HepG2 (cell line): Measurements from ENCODE around the gene IFT22. TPM values are rescaled to one million over a fixed set of nuclear protein-coding genes. Genes with fewer than 3 reads are reported as not detected.

Experiments
- ATAC-seq: fragments of 200-7000 bp; cut with Tn5 transposase; 3 replicates; pipeline ENCODE4 v1.9.1; 2020; ENCODE audit warnings: mild to moderate bottlenecking, moderate library complexity
- BruUV-seq: library from RNA; stranded (reverse); fragments of 400-500 nt; replicated peaks from 2 replicates; lab custom pipeline; 2021; lab: Mats Ljungman, UMichigan
- CTCF ChIA-PET: fragments of 300-600 bp; formaldehyde crosslinking; extraction: SDS; loops from one replicate; lab custom pipeline; 2021; ENCODE audit warnings: low total read pairs, inconsistent platforms, low intra/inter-chr PET ratio; lab: Yijun Ruan, JAX
- POLR2A ChIA-PET: fragments of 350-600 bp; sonication (Branson Sonifier 250); formaldehyde crosslinking; loops from one replicate; lab custom pipeline; 2020; ENCODE audit warnings: antibody characterized with exemption, inconsistent platforms; lab: Yijun Ruan, JAX
- DNase-seq: peaks from one replicate; pipeline ENCODE4 v3.0.0-alpha.2; 2015; ENCODE audit warnings: low spot score
- FAIRE-seq: peaks from 3 replicates; lab custom pipeline; 2011; peaks lifted over from hg19 to GRCh38; lab: Jason Lieb, UNC
- H2AFZ ChIP-seq: one replicate; pipeline ENCODE4 v1.6.1; 2011; ENCODE audit warnings: low read length, inconsistent platforms
- H3K27ac ChIP-seq: fragments of 300-600 bp; 3 replicates; pipeline ENCODE4 v1.8.0; 2011; ENCODE audit warnings: mixed run types, mild to moderate bottlenecking, mixed read lengths, low read length, inconsistent platforms; ENCODE audit not compliant: insufficient read depth; ENCODE audit errors: extremely low read length
- H3K27me3 ChIP-seq, 2 experiments: fragments of 200-600 bp in 1 of 2; 2 replicates in 1 of 2; 3 replicates in 1 of 2; pipeline versions ENCODE4 v1.6.0 to v1.8.0; 2011; ENCODE audit warnings: low read length in 2 of 2, mild to moderate bottlenecking in 2 of 2, moderate library complexity in 2 of 2, inconsistent platforms in 1 of 2; ENCODE audit not compliant: insufficient read depth in 2 of 2, control insufficient read depth in 1 of 2
- H3K36me3 ChIP-seq, 2 experiments: fragments of 200-600 bp in 1 of 2; replicated peaks in 1 of 2; 2 replicates in 1 of 2; 3 replicates in 1 of 2; pipeline versions ENCODE4 v1.5.1 to v1.8.0; 2011; ENCODE audit warnings: low read length in 2 of 2, inconsistent platforms in 1 of 2; ENCODE audit not compliant: insufficient read depth in 2 of 2, control insufficient read depth in 1 of 2
- H3K4me1 ChIP-seq: 2 replicates; pipeline ENCODE4 v1.5.1; 2012; ENCODE audit warnings: low read length, inconsistent platforms; ENCODE audit not compliant: insufficient read depth
- H3K4me2 ChIP-seq: 2 replicates; pipeline ENCODE4 v1.6.0; 2011; ENCODE audit warnings: low read depth, low read length, inconsistent platforms
- H3K4me3 ChIP-seq, 3 experiments: fragments of 200-600 bp in 1 of 3; sonication (generic), shearing (Covaris generic) in 1 of 3; replicated peaks in 1 of 3; 2 replicates each; pipeline ENCODE4 v1.5.1; 2011 to 2016; ENCODE audit warnings: low read length in 3 of 3, inconsistent platforms in 2 of 3, low read depth in 2 of 3, mild to moderate bottlenecking in 2 of 3, control low read depth in 1 of 3, mixed read lengths in 1 of 3; ENCODE audit not compliant: insufficient read depth in 1 of 3
- H3K79me2 ChIP-seq: one replicate; pipeline ENCODE4 v1.6.1; 2011; ENCODE audit warnings: low read length, inconsistent platforms; ENCODE audit not compliant: insufficient read depth
- H3K9ac ChIP-seq: 2 replicates; pipeline ENCODE4 v1.6.0; 2011; ENCODE audit warnings: mild to moderate bottlenecking, low read depth, low read length, inconsistent platforms; ENCODE audit not compliant: insufficient read depth
- H3K9me3 ChIP-seq: 2 replicates; pipeline ENCODE4 v1.5.1; 2012; ENCODE audit warnings: mild to moderate bottlenecking, low read length
- H4K20me1 ChIP-seq: 2 replicates; pipeline ENCODE4 v1.6.0; 2011; ENCODE audit warnings: inconsistent platforms, mild to moderate bottlenecking, low read length, moderate library complexity; ENCODE audit not compliant: insufficient read depth
- ARID3A ChIP-seq: IDR thresholded peaks from 2 replicates; pipeline ENCODE4 v1.6.1; 2012; ENCODE audit warnings: low read depth, low read length, improper control_type of control experiment
- CSRNP2 ChIP-seq: sonication (generic); formaldehyde crosslinking; conservative IDR thresholded peaks from 2 replicates; pipeline ENCODE4 v1.8.0; 2022; ENCODE audit warnings: low read depth, missing genetic modification reagents
- EP300 ChIP-seq, 3 experiments: sonication (generic) in 1 of 3; formaldehyde crosslinking in 1 of 3; IDR thresholded peaks; 2 replicates each; pipeline versions ENCODE4 v1.5.1 to v1.6.1; 2011 to 2020; ENCODE audit warnings: low read depth in 2 of 3, low read length in 2 of 3, borderline replicate concordance in 1 of 3, improper control_type of control experiment in 1 of 3, mild to moderate bottlenecking in 1 of 3, missing genetic modification reagents in 1 of 3, moderate library complexity in 1 of 3
- KAT7 ChIP-seq: IDR thresholded peaks from 2 replicates; pipeline ENCODE4 v1.6.1; 2018; ENCODE audit warnings: borderline replicate concordance, missing compliant biosample characterization
- MAFF ChIP-seq: IDR thresholded peaks from 2 replicates; pipeline ENCODE4 v1.6.1; 2011; ENCODE audit warnings: low read depth, low read length, improper control_type of control experiment
- MAFG ChIP-seq: sonication (generic); formaldehyde crosslinking; IDR thresholded peaks from 2 replicates; pipeline ENCODE4 v1.5.1; 2020; ENCODE audit warnings: mild to moderate bottlenecking, missing genetic modification reagents
- NFRKB ChIP-seq: fragments of 450-650 bp; IDR thresholded peaks from 2 replicates; pipeline ENCODE4 v1.6.1; 2017
- PAX8 ChIP-seq: sonication (generic); formaldehyde crosslinking; IDR thresholded peaks from 2 replicates; pipeline ENCODE4 v1.8.0; 2022; ENCODE audit warnings: mild to moderate bottlenecking, missing genetic modification reagents, borderline replicate concordance
- PHF20 ChIP-seq: sonication (generic); formaldehyde crosslinking; IDR thresholded peaks from 2 replicates; pipeline ENCODE4 v1.5.0; 2020; ENCODE audit warnings: mild to moderate bottlenecking, missing genetic modification reagents
- RBM22 ChIP-seq: fragments of 200-400 bp; formaldehyde crosslinking; optimal IDR thresholded peaks from 2 replicates; pipeline ENCODE3; 2017; ENCODE audit warnings: mild to moderate bottlenecking, low read length, moderate library complexity
- SKI ChIP-seq: fragments of 450-650 bp; IDR thresholded peaks from one replicate; pipeline ENCODE4 v1.6.1; 2018; ENCODE audit warnings: mild to moderate bottlenecking; ENCODE audit not compliant: partially characterized antibody
- ZBTB46 ChIP-seq: sonication (generic); formaldehyde crosslinking; IDR thresholded peaks from 2 replicates; pipeline ENCODE4 v1.4.0; 2020; ENCODE audit warnings: mild to moderate bottlenecking, missing genetic modification reagents, borderline replicate concordance
- ZFP41 ChIP-seq: sonication (generic); formaldehyde crosslinking; IDR thresholded peaks from 2 replicates; pipeline ENCODE4 v1.4.0; 2020; ENCODE audit warnings: mild to moderate bottlenecking, missing genetic modification reagents, borderline replicate concordance
- ZFYVE20 ChIP-seq: sonication (generic); formaldehyde crosslinking; IDR thresholded peaks from 2 replicates; pipeline ENCODE4 v1.8.0; 2023; ENCODE audit warnings: low read depth, mild to moderate bottlenecking, moderate library complexity, missing genetic modification reagents, borderline replicate concordance
- ZNF33A ChIP-seq: sonication (generic); formaldehyde crosslinking; IDR thresholded peaks from 2 replicates; pipeline ENCODE4 v1.5.1; 2020; ENCODE audit warnings: missing genetic modification reagents, mild to moderate bottlenecking, moderate library complexity, borderline replicate concordance
- ZNF781 ChIP-seq: sonication (generic); formaldehyde crosslinking; IDR thresholded peaks from 2 replicates; pipeline ENCODE4 v1.5.1; 2020; ENCODE audit warnings: borderline replicate concordance, mild to moderate bottlenecking, missing genetic modification reagents; ENCODE audit errors: not compliant biosample characterization
- ZSCAN9 ChIP-seq: IDR thresholded peaks from 2 replicates; pipeline ENCODE4 v1.6.1; 2016; ENCODE audit warnings: borderline replicate concordance
- WGBS: methylation state at CpG from one replicate; pipeline ENCODE4 v1.1.6; 2017; ENCODE audit warnings: low lambda C conversion rate; 5-methylcytosine and 5-hydroxymethylcytosine counted together
- in situ Hi-C: cut with HindIII; loops from 2 replicates; pipeline ENCODE4 v1.10.0; 2017; ENCODE audit warnings: low pct_unique_long_range_greater_than_20kb; ENCODE audit not compliant: extremely low pct_ligation_motif_present
- intact Hi-C: fragments of 100-400 bp; cut with micrococcal nuclease; formaldehyde crosslinking; loops from one replicate; pipeline ENCODE4 v1.10.0; 2022; ENCODE audit not compliant: unreplicated experiment
- polyA plus RNA-seq, 8 experiments: library from polyadenylated mRNA; depleted of rRNA in 3 of 8; stranded (reverse) in 7 of 8; unstranded in 1 of 8; fragments of >200 nt; fragmentation: Illumina TruSeq in 4 of 8; extraction: Trizol in 4 of 8; gene quantifications; 2 replicates each; pipeline versions ENCODE4 v1.2.1 to v1.2.3, GENCODE V29; 2011 to 2016; ENCODE audit warnings: low read depth in 4 of 8, missing spikeins in 1 of 8, mixed read lengths in 1 of 8; ENCODE audit not compliant: insufficient read depth in 1 of 8
- total RNA-seq, 5 experiments: library from RNA; depleted of rRNA; stranded (reverse); fragments of >200 nt; fragmentation: Illumina TruSeq; extraction: Trizol; gene quantifications; 2 replicates each; pipeline ENCODE4 v1.2.3, GENCODE V29; 2016; ENCODE audit warnings: low read depth in 1 of 5
- TF ChIP-seq, protein P1 (sequence below): sonication (generic); formaldehyde crosslinking; IDR thresholded peaks from 2 replicates; pipeline ENCODE4 v1.8.1; 2023; ENCODE audit warnings: mild to moderate bottlenecking, moderate library complexity, missing genetic modification reagents
- TF ChIP-seq, protein P2 (sequence below): IDR thresholded peaks from 2 replicates; pipeline ENCODE4 v1.6.1; 2016; ENCODE audit warnings: mild to moderate bottlenecking, missing biosample characterization, missing genetic modification reagents

Gene IFT22
- total and polyA plus RNA-seq, 2 of the 13 experiments (the other 11 are each of a cell fraction or from before 2014, with no cell fraction given), result 8.9 to 14.5 TPM

DNA sequence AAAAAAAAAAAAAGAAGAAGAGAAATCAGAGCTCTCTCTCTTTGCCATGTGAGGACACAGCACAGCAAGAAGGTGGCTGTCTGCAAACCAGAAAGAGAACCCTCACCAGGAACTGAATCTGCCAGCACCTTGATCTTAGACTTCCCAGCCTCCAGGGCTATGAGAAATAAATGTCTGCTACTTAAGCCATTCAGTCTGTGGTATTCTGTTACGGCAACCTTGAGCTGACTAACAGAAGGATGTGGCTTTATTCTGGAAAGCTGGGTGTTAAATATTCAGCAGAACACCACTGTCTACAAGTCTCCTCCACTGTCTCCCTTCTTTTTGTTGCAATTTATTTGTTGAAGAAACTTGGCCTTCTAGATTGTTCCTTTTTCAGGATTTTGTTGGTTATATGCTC is 46.1 kb upstream of the IFT22 start:
- ATAC-seq (no peak), DNase-seq (no peak), FAIRE-seq (no peak)
- in situ Hi-C loops (loop anchor here (5.0 kb wide), 1 partner anchor 45 kb away; no protein-coding TSS in a partner anchor), intact Hi-C loops (no loop called here)
- no TSS peak for BruUV-seq
- Histone ChIP-seq H3K9ac (no peak overlapping the region), H3K79me2 (no peaks in the 10 kb centered on the region), H3K4me2 (no peak overlapping the region), H3K9me3 (no peaks in the 10 kb centered on the region), H2AFZ (no peak overlapping the region), H3K27ac (no peak overlapping the region), H3K4me1 (peaks cover 13% of the 10 kb centered on the region), H3K4me3 (no peak overlapping the region), H3K27me3 (no peaks in the 10 kb centered on the region; a peak in 1 of 5 replicates), H3K36me3 (no peaks in the 10 kb centered on the region), H4K20me1 (no peaks in the 10 kb centered on the region)
- ChIA-PET CTCF (no interaction called here), POLR2A (no interaction called here)
- WGBS, result 91% methylated on average over 1 of the region's 1 CpG
- TF ChIP-seq, protein P1, sequence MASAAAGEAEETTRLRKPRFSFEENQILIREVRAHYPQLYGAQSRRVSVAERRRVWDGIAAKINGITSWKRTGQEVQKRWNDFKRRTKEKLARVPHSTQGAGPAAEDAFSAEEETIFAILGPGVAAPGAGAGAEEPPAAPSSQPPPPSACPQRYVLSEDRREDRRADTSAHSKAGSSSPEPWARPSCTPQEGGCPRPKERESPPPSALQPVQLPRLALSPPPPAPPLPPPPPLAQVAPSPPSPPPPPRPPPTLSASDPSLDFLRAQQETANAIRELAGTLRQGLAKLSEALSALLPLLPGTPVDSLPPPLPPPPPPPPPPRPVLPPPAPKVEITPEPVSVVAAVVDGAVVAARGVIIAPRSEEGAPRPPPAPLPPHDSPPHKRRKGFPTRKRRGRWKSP, result no peak
- TF ChIP-seq CSRNP2 (CRISPR knock-in tag) (no peak), ARID3A (no peak), PAX8 (no peak), PHF20 (CRISPR knock-in tag) (no peak), ZNF33A (CRISPR knock-in tag) (no peak), EP300 (IDR thresholded peaks at IDR 0.05; ENCODE audit: low read depth in 2 of 2, low read length in 2 of 2) (no peak), EP300 (CRISPR knock-in tag; IDR thresholded peaks at IDR 0.05; ENCODE audit: borderline replicate concordance) (no peak), SKI (no peak), ZSCAN9 (CRISPR knock-in tag) (no peak), MAFF (no peak), RBM22 (no peak), NFRKB (no peak), ZNF781 (no peak), MAFG (CRISPR knock-in tag) (no peak), ZFP41 (CRISPR knock-in tag) (no peak), ZBTB46 (CRISPR knock-in tag) (no peak), ZFYVE20 (no peak), KAT7 (CRISPR knock-in tag) (no peak)
- TF ChIP-seq, protein P2, sequence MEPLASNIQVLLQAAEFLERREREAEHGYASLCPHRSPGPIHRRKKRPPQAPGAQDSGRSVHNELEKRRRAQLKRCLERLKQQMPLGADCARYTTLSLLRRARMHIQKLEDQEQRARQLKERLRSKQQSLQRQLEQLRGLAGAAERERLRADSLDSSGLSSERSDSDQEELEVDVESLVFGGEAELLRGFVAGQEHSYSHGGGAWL (CRISPR knock-in tag), result no peak
